H1 (cell line): ENCODE measurements around the gene RALGAPA2. TPM values are rescaled to one million over a fixed set of nuclear protein-coding genes. Genes with fewer than 3 reads are reported as not detected.

Experiments
- BACH1 ChIP-seq: IDR thresholded peaks from 2 replicates; pipeline ENCODE4 v1.6.1; 2012; ENCODE audit warnings: low read length, improper control_type of control experiment
- CHD1 ChIP-seq: IDR thresholded peaks from 2 replicates; pipeline ENCODE4 v1.6.1; 2012; ENCODE audit warnings: low read depth, low read length, improper control_type of control experiment
- EZH2 ChIP-seq: fragments of 200-600 bp; sonication (generic); IDR thresholded peaks from 2 replicates; pipeline ENCODE4 v1.7.1; 2012; ENCODE audit warnings: low read depth, mild to moderate bottlenecking, moderate library complexity, low read length, inconsistent platforms; ENCODE audit not compliant: severe bottlenecking
- FOSL1 ChIP-seq: IDR thresholded peaks from 2 replicates; pipeline ENCODE4 v1.6.1; 2011; ENCODE audit warnings: mild to moderate bottlenecking, low read depth, low read length, moderate library complexity; ENCODE audit not compliant: insufficient read depth
- GABPA ChIP-seq: IDR thresholded peaks from 2 replicates; pipeline ENCODE4 v1.6.1; 2011; ENCODE audit warnings: mild to moderate bottlenecking, low read length, moderate library complexity, borderline replicate concordance; ENCODE audit not compliant: insufficient read depth
- JUN ChIP-seq: IDR thresholded peaks from 2 replicates; pipeline ENCODE4 v1.6.1; 2011; ENCODE audit warnings: low read depth, mild to moderate bottlenecking, improper control_type of control experiment, low read length
- KDM1A ChIP-seq: fragments of 200-600, 300-600 bp; sonication (generic); IDR thresholded peaks from 2 replicates; pipeline ENCODE4 v1.7.1; 2016; ENCODE audit warnings: mild to moderate bottlenecking, low read length, borderline replicate concordance
- POU5F1 ChIP-seq: IDR thresholded peaks from 2 replicates; pipeline ENCODE4 v1.6.1; 2011; ENCODE audit warnings: low read depth, mild to moderate bottlenecking, low read length, moderate library complexity
- SP2 ChIP-seq: IDR thresholded peaks from 2 replicates; pipeline ENCODE4 v1.6.1; 2012; ENCODE audit warnings: mild to moderate bottlenecking, low read length, inconsistent platforms
- TBP ChIP-seq: IDR thresholded peaks from 2 replicates; pipeline ENCODE4 v1.6.1; 2011; ENCODE audit warnings: low read depth, low read length, improper control_type of control experiment
- polyA plus RNA-seq, 7 experiments: library from polyadenylated mRNA; depleted of rRNA in 3 of 7; stranded (reverse) in 5 of 7; unstranded in 2 of 7; fragments of >200 nt in 5 of 7; fragments of 200-250 nt in 2 of 7; gene quantifications; 1 replicate in 5 of 7; 2 replicates in 1 of 7; 4 replicates in 1 of 7; pipeline versions ENCODE4 v1.2.1 to v1.2.3, GENCODE V29; 2011 to 2013; ENCODE audit warnings: missing spikeins in 2 of 7, mixed read lengths in 2 of 7
- total RNA-seq: library from RNA; stranded (reverse); fragmentation: NEBNext Ultra II Directional; extraction: Animal tissue kit (Norgen Biotek cat#: 25700); gene quantifications from 2 replicates; pipeline ENCODE4 v1.2.1, GENCODE V29; 2021
- TF ChIP-seq, protein P1 (sequence below): fragments of 300-600 bp; sonication (generic); IDR thresholded peaks from 2 replicates; pipeline ENCODE4 v1.7.1; 2012; ENCODE audit warnings: low read length, moderate library complexity, mild to moderate bottlenecking, inconsistent platforms; ENCODE audit not compliant: insufficient replicate concordance

The RALGAPA2 gene
- total and polyA plus RNA-seq, 2 of the 8 experiments (the other 6 are each of a cell fraction or from before 2014, with no cell fraction given), result 5.1 to 25.5 TPM

DNA sequence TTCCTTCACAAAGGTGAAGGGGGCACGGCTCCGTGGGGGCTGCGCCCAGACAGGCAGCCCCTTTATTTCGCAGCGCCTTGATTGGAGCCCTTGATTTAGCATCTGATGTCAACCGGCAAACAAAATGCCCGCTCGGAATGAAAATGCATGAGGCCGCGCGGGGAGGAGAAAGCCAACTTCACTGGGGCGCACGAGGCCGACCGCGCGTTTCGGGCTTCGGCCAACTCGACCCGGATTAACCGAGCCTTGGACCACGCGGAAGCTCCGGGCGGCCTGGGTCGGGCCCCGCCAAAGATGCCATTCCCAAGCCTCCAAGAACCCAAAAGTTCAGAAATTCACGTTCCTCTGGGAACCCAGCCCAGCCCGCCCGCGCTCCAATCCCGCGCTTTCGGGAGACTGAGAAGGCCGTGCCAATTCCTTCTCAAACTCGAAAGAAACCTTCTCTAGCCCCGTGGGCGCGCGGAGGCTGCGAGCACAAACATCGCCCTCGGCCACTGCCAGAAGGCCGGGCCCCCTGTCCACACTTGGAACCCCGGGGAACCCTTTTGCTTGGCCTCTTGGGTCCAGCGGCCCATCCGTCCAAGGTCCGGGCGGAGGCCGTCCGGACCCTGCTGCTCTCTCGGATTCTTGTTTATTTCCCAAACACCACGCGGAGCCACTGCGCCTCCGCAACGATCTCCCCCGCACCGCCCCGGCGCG is 345.4 kb downstream of the RALGAPA2 start (continued):
- no peak for TF ChIP-seq KDM1A
- no peak for TF ChIP-seq JUN
- peak; percentile 19; the same call in 1 of the 2 replicates for TF ChIP-seq TBP
- TF ChIP-seq CHD1, result no peak
- no peak for TF ChIP-seq POU5F1
- peak; percentile 65 for TF ChIP-seq EZH2
- TF ChIP-seq, protein P1, sequence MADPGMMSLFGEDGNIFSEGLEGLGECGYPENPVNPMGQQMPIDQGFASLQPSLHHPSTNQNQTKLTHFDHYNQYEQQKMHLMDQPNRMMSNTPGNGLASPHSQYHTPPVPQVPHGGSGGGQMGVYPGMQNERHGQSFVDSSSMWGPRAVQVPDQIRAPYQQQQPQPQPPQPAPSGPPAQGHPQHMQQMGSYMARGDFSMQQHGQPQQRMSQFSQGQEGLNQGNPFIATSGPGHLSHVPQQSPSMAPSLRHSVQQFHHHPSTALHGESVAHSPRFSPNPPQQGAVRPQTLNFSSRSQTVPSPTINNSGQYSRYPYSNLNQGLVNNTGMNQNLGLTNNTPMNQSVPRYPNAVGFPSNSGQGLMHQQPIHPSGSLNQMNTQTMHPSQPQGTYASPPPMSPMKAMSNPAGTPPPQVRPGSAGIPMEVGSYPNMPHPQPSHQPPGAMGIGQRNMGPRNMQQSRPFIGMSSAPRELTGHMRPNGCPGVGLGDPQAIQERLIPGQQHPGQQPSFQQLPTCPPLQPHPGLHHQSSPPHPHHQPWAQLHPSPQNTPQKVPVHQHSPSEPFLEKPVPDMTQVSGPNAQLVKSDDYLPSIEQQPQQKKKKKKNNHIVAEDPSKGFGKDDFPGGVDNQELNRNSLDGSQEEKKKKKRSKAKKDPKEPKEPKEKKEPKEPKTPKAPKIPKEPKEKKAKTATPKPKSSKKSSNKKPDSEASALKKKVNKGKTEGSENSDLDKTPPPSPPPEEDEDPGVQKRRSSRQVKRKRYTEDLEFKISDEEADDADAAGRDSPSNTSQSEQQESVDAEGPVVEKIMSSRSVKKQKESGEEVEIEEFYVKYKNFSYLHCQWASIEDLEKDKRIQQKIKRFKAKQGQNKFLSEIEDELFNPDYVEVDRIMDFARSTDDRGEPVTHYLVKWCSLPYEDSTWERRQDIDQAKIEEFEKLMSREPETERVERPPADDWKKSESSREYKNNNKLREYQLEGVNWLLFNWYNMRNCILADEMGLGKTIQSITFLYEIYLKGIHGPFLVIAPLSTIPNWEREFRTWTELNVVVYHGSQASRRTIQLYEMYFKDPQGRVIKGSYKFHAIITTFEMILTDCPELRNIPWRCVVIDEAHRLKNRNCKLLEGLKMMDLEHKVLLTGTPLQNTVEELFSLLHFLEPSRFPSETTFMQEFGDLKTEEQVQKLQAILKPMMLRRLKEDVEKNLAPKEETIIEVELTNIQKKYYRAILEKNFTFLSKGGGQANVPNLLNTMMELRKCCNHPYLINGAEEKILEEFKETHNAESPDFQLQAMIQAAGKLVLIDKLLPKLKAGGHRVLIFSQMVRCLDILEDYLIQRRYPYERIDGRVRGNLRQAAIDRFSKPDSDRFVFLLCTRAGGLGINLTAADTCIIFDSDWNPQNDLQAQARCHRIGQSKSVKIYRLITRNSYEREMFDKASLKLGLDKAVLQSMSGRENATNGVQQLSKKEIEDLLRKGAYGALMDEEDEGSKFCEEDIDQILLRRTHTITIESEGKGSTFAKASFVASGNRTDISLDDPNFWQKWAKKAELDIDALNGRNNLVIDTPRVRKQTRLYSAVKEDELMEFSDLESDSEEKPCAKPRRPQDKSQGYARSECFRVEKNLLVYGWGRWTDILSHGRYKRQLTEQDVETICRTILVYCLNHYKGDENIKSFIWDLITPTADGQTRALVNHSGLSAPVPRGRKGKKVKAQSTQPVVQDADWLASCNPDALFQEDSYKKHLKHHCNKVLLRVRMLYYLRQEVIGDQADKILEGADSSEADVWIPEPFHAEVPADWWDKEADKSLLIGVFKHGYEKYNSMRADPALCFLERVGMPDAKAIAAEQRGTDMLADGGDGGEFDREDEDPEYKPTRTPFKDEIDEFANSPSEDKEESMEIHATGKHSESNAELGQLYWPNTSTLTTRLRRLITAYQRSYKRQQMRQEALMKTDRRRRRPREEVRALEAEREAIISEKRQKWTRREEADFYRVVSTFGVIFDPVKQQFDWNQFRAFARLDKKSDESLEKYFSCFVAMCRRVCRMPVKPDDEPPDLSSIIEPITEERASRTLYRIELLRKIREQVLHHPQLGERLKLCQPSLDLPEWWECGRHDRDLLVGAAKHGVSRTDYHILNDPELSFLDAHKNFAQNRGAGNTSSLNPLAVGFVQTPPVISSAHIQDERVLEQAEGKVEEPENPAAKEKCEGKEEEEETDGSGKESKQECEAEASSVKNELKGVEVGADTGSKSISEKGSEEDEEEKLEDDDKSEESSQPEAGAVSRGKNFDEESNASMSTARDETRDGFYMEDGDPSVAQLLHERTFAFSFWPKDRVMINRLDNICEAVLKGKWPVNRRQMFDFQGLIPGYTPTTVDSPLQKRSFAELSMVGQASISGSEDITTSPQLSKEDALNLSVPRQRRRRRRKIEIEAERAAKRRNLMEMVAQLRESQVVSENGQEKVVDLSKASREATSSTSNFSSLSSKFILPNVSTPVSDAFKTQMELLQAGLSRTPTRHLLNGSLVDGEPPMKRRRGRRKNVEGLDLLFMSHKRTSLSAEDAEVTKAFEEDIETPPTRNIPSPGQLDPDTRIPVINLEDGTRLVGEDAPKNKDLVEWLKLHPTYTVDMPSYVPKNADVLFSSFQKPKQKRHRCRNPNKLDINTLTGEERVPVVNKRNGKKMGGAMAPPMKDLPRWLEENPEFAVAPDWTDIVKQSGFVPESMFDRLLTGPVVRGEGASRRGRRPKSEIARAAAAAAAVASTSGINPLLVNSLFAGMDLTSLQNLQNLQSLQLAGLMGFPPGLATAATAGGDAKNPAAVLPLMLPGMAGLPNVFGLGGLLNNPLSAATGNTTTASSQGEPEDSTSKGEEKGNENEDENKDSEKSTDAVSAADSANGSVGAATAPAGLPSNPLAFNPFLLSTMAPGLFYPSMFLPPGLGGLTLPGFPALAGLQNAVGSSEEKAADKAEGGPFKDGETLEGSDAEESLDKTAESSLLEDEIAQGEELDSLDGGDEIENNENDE, result no peak
- no peak for TF ChIP-seq GABPA
- TF ChIP-seq BACH1, result no peak
- TF ChIP-seq SP2, result no peak
- TF ChIP-seq FOSL1, result no peak
